HEK293 (cell line): ENCODE measurements around the gene RPS15.

Experiments
- CTCF ChIP-seq: fragments of 450-650 bp; formaldehyde crosslinking; IDR thresholded peaks from 2 replicates; pipeline ENCODE4 v1.5.1; 2016; ENCODE audit warnings: missing biosample characterization, missing genetic modification characterization
- TCF7L2 ChIP-seq: IDR thresholded peaks from 2 replicates; pipeline ENCODE4 v1.6.1; 2011; ENCODE audit warnings: low read depth, mild to moderate bottlenecking, inconsistent platforms, low read length, moderate library complexity, borderline replicate concordance
- ZBTB20 ChIP-seq: fragments of 450-650 bp; formaldehyde crosslinking; IDR thresholded peaks from 2 replicates; pipeline ENCODE4 v1.5.1; 2016; ENCODE audit warnings: missing biosample characterization, missing genetic modification characterization
- ZBTB26 ChIP-seq: fragments of 450-650 bp; formaldehyde crosslinking; optimal IDR thresholded peaks from 2 replicates; pipeline ENCODE3; 2016; ENCODE audit warnings: missing biosample characterization, mild to moderate bottlenecking, missing genetic modification characterization
- ZNF48 ChIP-seq: fragments of 450-650 bp; formaldehyde crosslinking; IDR thresholded peaks from 2 replicates; pipeline ENCODE4 v1.5.1; 2016; ENCODE audit warnings: missing biosample characterization, missing genetic modification characterization
- ZNF664 ChIP-seq: fragments of 450-650 bp; formaldehyde crosslinking; IDR thresholded peaks from 2 replicates; pipeline ENCODE4 v1.5.1; 2016; ENCODE audit warnings: missing biosample characterization, missing genetic modification characterization
- TF ChIP-seq, protein P1 (sequence below): fragments of 450-650 bp; formaldehyde crosslinking; IDR thresholded peaks from 2 replicates; pipeline ENCODE4 v1.5.1; 2016; ENCODE audit warnings: missing biosample characterization, missing genetic modification characterization

DNA sequence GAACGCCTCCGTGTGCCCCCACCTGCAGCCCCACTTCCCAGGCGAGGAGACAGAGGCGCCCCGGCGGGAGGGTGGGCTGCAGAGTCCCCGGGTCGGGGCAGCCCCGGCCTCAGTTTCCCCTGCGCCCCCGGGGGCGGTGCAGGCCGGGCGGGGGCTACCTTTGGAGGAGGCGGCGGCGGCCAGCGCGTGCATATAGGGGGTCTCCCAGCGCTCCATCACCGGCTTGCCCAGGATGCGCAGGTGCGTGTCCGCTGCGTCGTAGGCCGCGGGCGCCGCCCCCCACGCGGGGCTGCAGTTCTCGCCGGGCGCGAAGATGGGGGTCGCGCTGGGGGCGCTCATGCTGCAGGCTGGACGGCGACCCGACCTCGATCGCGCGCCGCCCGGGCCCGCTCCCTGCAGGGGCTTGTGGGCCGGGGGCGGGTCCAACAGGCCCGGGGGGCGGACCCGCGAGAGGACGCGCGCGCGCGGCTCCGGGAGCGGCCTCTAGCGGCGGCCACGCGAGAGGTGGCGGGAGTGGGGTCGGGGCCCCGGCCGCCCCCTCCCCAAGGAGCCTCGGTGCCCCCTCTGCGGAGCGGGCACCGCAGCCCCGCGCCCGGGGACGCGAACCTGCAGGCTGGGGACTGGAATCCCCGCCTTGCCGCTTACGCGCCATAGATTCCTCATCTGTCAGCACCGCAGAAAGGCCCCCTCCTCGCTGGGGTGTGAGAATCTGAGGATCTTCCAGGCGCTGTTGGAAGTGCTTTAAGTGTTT is 36.9 kb upstream of the RPS15 start, which contains the start of gene GAMT:
- TF ChIP-seq, protein P1, sequence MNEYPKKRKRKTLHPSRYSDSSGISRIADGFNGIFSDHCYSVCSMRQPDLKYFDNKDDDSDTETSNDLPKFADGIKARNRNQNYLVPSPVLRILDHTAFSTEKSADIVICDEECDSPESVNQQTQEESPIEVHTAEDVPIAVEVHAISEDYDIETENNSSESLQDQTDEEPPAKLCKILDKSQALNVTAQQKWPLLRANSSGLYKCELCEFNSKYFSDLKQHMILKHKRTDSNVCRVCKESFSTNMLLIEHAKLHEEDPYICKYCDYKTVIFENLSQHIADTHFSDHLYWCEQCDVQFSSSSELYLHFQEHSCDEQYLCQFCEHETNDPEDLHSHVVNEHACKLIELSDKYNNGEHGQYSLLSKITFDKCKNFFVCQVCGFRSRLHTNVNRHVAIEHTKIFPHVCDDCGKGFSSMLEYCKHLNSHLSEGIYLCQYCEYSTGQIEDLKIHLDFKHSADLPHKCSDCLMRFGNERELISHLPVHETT (tag by site-specific recombination) = no peak
- 0 out of 2 replicates have a peak, but pooled peaks have one; percentile 1 for TF ChIP-seq ZBTB20
- TF ChIP-seq CTCF (tag by site-specific recombination) = no peak
- peak; percentile 81 for TF ChIP-seq ZBTB26 (tag by site-specific recombination)
- TF ChIP-seq ZNF664 (tag by site-specific recombination) = no peak
- no peak for TF ChIP-seq ZNF48
- TF ChIP-seq TCF7L2 = no peak
